HG02938 (cell line): ENCODE measurements around the gene NXPH4.

Source experiments
- ATAC-seq: cut with Tn5 transposase; IDR thresholded peaks from one replicate; pipeline ENCODE4 v1.9.1; 2021; ENCODE audit warnings: mild to moderate bottlenecking, moderate library complexity; ENCODE audit not compliant: unreplicated experiment

NXPH4 gene

GRCh38 chr12:57241402-57242310 lies 25.1 kb downstream of the NXPH4 start:
- no peak for ATAC-seq

- no peak for ATAC-seq
These were observed 25.7 kb downstream of the NXPH4 start for GRCh38 chr12:57242329-57242690.

GRCh38 chr12:57242691-57243454 lies 26.3 kb downstream of the NXPH4 start:
- peak; percentile 48 for ATAC-seq

- no peak for ATAC-seq
These were observed 27.1 kb downstream of the NXPH4 start for GRCh38 chr12:57243521-57244311.

GRCh38 chr12:57244312-57244696 lies 27.7 kb downstream of the NXPH4 start:
- ATAC-seq = no peak

- no peak for ATAC-seq
These were observed 30.4 kb downstream of the NXPH4 start for GRCh38 chr12:57247041-57247440.

GRCh38 chr12:57248934-57249742 lies 32.5 kb downstream of the NXPH4 start:
- no peak for ATAC-seq

GRCh38 chr12:57250541-57250940 lies 33.9 kb downstream of the NXPH4 start:
- ATAC-seq = no peak

GRCh38 chr12:57250956-57251355 lies 34.4 kb downstream of the NXPH4 start, which contains the start of gene STAC3:
TSS of gene STAC3 (minus strand) at chr12:57251187. CDS start at chr12:57249636, 1,551 bp downstream.
- ATAC-seq = no peak

GRCh38 chr12:57254506-57255280 lies 38.1 kb downstream of the NXPH4 start:
- no peak for ATAC-seq

GRCh38 chr12:57255916-57256315 lies 39.3 kb downstream of the NXPH4 start:
- ATAC-seq = no peak

- ATAC-seq = no peak
These were observed 42.7 kb downstream of the NXPH4 start for GRCh38 chr12:57258977-57259970.

- no peak for ATAC-seq
These were observed 43.8 kb downstream of the NXPH4 start for GRCh38 chr12:57260366-57260765.

- ATAC-seq = no peak
These were observed 44.9 kb downstream of the NXPH4 start for GRCh38 chr12:57261428-57261865.

GRCh38 chr12:57262126-57262822 lies 45.7 kb downstream of the NXPH4 start:
- ATAC-seq = no peak

GRCh38 chr12:57263096-57263495 lies 46.5 kb downstream of the NXPH4 start:
- ATAC-seq = no peak

- no peak for ATAC-seq
These were observed 50.1 kb downstream of the NXPH4 start for GRCh38 chr12:57266681-57267080.

- ATAC-seq = no peak
These were observed 51.7 kb downstream of the NXPH4 start for GRCh38 chr12:57268264-57268663.
